SJCRH30 (cell line): ENCODE data around the gene RTF2. TPM values are rescaled to one million over a fixed set of nuclear protein-coding genes. Genes with fewer than 3 reads are reported as not detected.
"Not testable (repeated sequence)": the region's sequence is repeated elsewhere in the genome, so short reads cannot be mapped to it uniquely, and the experiment has no call there.

Experiments
- DNase-seq, 2 experiments: peaks; one replicate each; pipeline ENCODE4 v3.0.0-alpha.2; 2015 to 2020
- H3K27ac ChIP-seq: fragments of 250-450 bp; sonication (Bioruptor Pico); 2 replicates; pipeline ENCODE4 v1.5.1; 2020; ENCODE audit warnings: mild to moderate bottlenecking, moderate library complexity
- H3K27me3 ChIP-seq: fragments of 250-450 bp; sonication (Bioruptor Pico); 2 replicates; pipeline ENCODE4 v1.5.1; 2020; ENCODE audit warnings: mild to moderate bottlenecking, moderate library complexity
- H3K36me3 ChIP-seq: fragments of 250-450 bp; sonication (Bioruptor Pico); 2 replicates; pipeline ENCODE4 v1.5.1; 2020; ENCODE audit warnings: mild to moderate bottlenecking, moderate library complexity
- H3K4me1 ChIP-seq: fragments of 250-450 bp; sonication (Bioruptor Pico); 2 replicates; pipeline ENCODE4 v1.5.1; 2020; ENCODE audit warnings: mild to moderate bottlenecking, moderate library complexity
- H3K4me3 ChIP-seq: fragments of 250-450 bp; sonication (Bioruptor Pico); 2 replicates; pipeline ENCODE4 v1.5.1; 2020; ENCODE audit warnings: mild to moderate bottlenecking, moderate library complexity
- H3K9me3 ChIP-seq: fragments of 250-450 bp; sonication (Bioruptor Pico); replicated peaks from 2 replicates; pipeline ENCODE4 v1.5.1; 2020; ENCODE audit warnings: mild to moderate bottlenecking, moderate library complexity
- total RNA-seq: library from RNA; depleted of rRNA; stranded (reverse); fragments of >200 nt; shearing (Covaris generic); gene quantifications from 2 replicates; pipeline ENCODE4 v1.2.3, GENCODE V29; 2014

RTF2 gene
- total RNA-seq, 1 experiment from 2014 or later, result 199 TPM

DNA sequence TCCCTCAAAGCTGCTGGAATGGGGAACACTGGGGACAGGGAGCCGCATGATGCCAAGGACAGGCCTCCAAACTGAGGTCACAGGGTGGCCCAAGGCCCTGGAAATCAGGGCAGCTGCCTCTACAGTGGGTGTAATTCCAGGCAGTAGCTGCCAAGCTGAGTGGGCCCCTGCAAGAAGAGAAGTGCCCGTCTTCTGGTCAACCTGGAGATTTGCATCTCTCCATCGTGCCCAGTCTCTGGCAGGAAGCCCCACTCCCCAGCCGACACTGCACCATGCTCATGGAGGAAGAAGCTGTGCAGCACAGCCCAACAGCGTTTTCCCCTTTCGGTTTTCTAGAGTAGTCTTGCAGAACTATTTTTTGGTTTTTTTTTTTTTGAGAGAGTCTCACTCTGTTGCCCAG lies 53.9 kb downstream of the RTF2 start:
- no peak overlapping the region for H3K27ac ChIP-seq
- peaks cover 6% of the 10 kb centered on the region; the same call in 1 of the 2 replicates for H3K9me3 ChIP-seq
- H3K4me1 ChIP-seq, result no peaks in the 10 kb centered on the region
- no peaks in the 10 kb centered on the region for H3K27me3 ChIP-seq
- no peak overlapping the region for H3K4me3 ChIP-seq
- no peak for DNase-seq
- H3K36me3 ChIP-seq, result peaks cover 33% of the 10 kb centered on the region

DNA sequence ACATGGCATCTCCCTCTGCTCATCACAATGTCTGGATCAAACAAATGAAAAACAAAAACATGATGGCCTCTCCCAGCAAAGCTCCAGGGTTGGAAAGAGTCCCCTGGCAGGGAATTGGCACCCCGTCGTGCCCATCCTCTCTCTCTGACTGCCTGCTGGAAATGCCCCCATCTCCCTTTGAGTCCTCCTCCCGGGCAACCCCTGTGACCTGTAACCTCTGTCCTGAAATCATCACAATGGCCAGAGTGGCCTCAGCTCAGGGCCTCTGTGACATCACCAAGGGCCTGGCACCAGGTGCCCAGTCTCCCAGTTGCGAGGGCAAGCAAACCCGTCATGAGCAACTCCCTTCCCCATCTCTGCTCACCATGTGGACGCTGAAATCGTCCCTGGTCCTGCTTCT lies 56.0 kb downstream of the RTF2 start, which contains the start of gene FAM209A:
Gene FAM209A, plus strand, starts transcription at position 301 of the 400 bp plus-strand sequence. Its CDS starts 65 bp downstream, at position 366.
- not testable (repeated sequence) for H3K9me3 ChIP-seq, H3K27me3 ChIP-seq, H3K4me3 ChIP-seq, H3K4me1 ChIP-seq, H3K27ac ChIP-seq, DNase-seq
- peaks cover 13% of the 10 kb centered on the region for H3K36me3 ChIP-seq

DNA sequence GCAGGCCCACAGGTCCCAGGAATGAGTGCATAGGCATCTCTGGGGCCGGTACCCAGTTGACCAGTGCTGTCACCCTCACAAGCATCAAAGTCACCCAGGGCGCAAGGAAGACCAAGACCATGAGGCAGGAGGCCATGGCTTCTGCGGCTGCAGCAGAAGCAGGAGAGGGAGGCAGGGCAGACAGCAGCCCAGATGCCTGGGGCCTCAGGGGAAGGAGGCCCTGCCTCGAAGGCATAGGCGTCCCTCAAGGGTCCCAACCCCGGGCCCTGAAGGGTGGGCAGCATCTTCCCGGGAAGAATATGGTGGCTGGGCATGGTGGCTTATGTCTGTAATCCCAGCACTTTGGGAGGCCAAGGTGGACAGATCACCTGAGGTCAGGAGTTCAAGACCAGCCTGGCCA lies 59.1 kb downstream of the RTF2 start:
- Histone ChIP-seq H3K27ac (no peak overlapping the region), H3K4me1 (no peaks in the 10 kb centered on the region), H3K36me3 (no peaks in the 10 kb centered on the region), H3K27me3 (peaks cover 3% of the 10 kb centered on the region; the same call in 1 of the 2 replicates), H3K9me3 (no peaks in the 10 kb centered on the region), H3K4me3 (no peak overlapping the region)
- DNase-seq, result no peak

DNA sequence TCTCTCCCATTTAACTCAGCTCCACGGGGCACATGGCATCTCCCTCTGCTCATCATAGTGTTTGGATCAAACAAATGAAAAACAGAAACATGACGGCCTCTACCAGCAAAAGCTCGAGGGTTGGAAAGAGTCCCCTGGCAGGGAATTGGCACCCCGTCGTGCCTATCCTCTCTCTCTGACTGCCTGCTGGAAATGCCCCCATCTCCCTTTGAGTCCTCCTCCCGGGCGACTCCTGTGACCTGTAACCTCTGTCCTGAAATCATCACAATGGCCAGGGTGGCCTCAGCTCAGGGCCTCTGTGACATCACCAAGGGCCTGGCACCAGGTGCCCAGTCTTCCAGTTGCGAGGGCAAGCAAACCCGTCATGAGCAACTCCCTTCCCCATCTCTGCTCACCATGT lies 64.5 kb downstream of the RTF2 start, which contains the start of gene FAM209B:
Gene FAM209B, plus strand, starts transcription at position 301 of the 400 bp plus-strand sequence. Its CDS starts 96 bp downstream, at position 397.
- H3K27me3 ChIP-seq, H3K9me3 ChIP-seq, H3K4me3 ChIP-seq, H3K36me3 ChIP-seq, H3K4me1 ChIP-seq, H3K27ac ChIP-seq, DNase-seq: not testable (repeated sequence)

DNA sequence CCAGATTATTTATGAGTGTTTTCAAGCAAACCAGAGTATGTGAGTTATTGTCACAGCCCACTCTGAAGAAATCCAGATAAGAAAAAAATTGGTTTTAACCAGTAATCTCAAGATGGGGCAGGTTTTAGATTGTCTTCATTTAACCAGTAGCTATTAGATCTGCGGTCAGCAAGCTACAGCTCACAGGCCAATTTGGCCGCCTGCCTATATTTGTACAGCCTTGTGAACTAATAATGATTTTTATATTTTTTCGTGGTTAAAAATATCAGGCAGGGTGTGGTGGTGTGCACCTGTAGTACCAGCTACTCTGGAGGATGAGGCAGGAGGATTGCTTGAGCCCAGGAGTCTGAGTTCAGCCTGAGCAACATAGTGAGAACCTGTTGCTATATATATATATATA lies 69.6 kb downstream of the RTF2 start:
- no peaks in the 10 kb centered on the region for H3K36me3 ChIP-seq
- H3K4me3 ChIP-seq, result no peak overlapping the region
- no peak overlapping the region for H3K27ac ChIP-seq
- no peaks in the 10 kb centered on the region for H3K4me1 ChIP-seq
- peaks cover 6% of the 10 kb centered on the region; the same call in 1 of the 2 replicates for H3K27me3 ChIP-seq
- no peak for DNase-seq
- H3K9me3 ChIP-seq, result no peaks in the 10 kb centered on the region

DNA sequence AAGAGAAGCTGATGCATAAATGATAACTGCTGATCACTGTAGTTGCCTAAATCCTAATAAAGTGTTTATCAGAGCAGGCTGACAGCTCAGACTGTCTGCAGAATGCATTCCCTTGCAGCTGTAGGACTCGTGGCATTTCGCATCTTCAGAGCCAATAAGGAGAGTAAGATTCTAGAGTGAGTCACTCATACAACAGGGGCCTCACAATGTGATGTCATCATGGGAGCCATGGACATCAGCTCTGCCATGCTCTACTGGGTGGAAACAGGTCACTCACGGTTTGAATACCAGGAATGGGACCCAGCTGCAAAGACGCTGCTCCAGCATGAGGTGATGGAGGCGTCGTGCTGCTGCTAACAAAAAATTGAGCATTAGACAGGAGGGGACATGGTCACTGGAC lies 72.0 kb downstream of the RTF2 start:
- no peaks in the 10 kb centered on the region for H3K4me1 ChIP-seq
- no peaks in the 10 kb centered on the region for H3K9me3 ChIP-seq
- DNase-seq, result peak in 1 of 2 experiments; percentile 33
- H3K27me3 ChIP-seq, result peaks cover 9% of the 10 kb centered on the region; the same call in 1 of the 2 replicates
- H3K36me3 ChIP-seq, result no peaks in the 10 kb centered on the region
- no peak overlapping the region for H3K4me3 ChIP-seq
- no peak overlapping the region for H3K27ac ChIP-seq

GRCh38 chr20:56542489-56543030 lies 74.1 kb downstream of the RTF2 start:
- Histone ChIP-seq H3K27me3 (peaks cover 9% of the 10 kb centered on the region; the same call in 1 of the 2 replicates), H3K9me3 (no peaks in the 10 kb centered on the region), H3K4me1 (no peaks in the 10 kb centered on the region), H3K4me3 (no peak overlapping the region), H3K36me3 (no peaks in the 10 kb centered on the region), H3K27ac (no peak overlapping the region)
- DNase-seq, result no peak

GRCh38 chr20:56551571-56551970 lies 83.1 kb downstream of the RTF2 start:
- Histone ChIP-seq H3K4me3 (no peak overlapping the region), H3K27ac (no peak overlapping the region), H3K36me3 (no peaks in the 10 kb centered on the region), H3K9me3 (no peaks in the 10 kb centered on the region), H3K4me1 (peaks cover 9% of the 10 kb centered on the region), H3K27me3 (peaks cover 30% of the 10 kb centered on the region)
- DNase-seq, result no peak

GRCh38 chr20:56552911-56553629 lies 84.6 kb downstream of the RTF2 start:
- Histone ChIP-seq H3K27me3 (peaks cover 37% of the 10 kb centered on the region), H3K4me3 (no peak overlapping the region), H3K36me3 (no peaks in the 10 kb centered on the region), H3K4me1 (peaks cover 9% of the 10 kb centered on the region), H3K9me3 (no peaks in the 10 kb centered on the region), H3K27ac (no peak overlapping the region)
- no peak for DNase-seq

- DNase-seq, result peak; percentile 77 to 82
- Histone ChIP-seq H3K27me3 (peaks cover 47% of the 10 kb centered on the region), H3K36me3 (no peaks in the 10 kb centered on the region), H3K4me1 (peaks cover 9% of the 10 kb centered on the region), H3K9me3 (no peaks in the 10 kb centered on the region), H3K4me3 (no peak overlapping the region), H3K27ac (no peak overlapping the region)
Measured at GRCh38 chr20:56554869-56555268, 86.4 kb downstream of the RTF2 start.

GRCh38 chr20:56558968-56559367 lies 90.5 kb downstream of the RTF2 start:
- Histone ChIP-seq H3K27ac (no peak overlapping the region), H3K9me3 (0 out of 2 replicates have a peak, but pooled peaks cover 4% of the 10 kb centered on the region), H3K4me1 (peaks cover 9% of the 10 kb centered on the region), H3K27me3 (peaks cover 36% of the 10 kb centered on the region), H3K36me3 (no peaks in the 10 kb centered on the region), H3K4me3 (no peak overlapping the region)
- no peak for DNase-seq

DNA sequence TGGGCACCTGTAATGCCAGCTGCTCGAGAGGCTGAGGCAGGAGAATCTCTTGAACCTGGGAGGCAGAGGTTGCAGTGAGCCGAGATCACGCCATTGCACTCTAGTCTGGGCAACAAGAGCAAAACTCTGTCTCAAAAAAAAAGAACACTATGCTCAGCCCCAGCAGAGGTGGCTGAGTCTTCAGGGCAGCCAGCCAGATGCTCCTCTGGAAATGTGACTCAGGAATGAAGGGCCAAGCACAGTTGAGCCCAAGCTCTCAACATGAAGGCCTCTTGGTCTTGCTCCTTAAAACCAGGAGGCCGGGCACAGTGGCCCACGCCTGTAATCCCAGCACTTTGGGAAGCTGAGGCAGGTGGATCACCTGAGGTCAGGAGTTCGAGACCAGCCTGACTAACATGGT lies 96.1 kb downstream of the RTF2 start:
- H3K27me3 ChIP-seq, result peaks cover 16% of the 10 kb centered on the region
- H3K36me3 ChIP-seq, H3K9me3 ChIP-seq, H3K4me3 ChIP-seq, H3K27ac ChIP-seq, DNase-seq, H3K4me1 ChIP-seq: not testable (repeated sequence)

DNA sequence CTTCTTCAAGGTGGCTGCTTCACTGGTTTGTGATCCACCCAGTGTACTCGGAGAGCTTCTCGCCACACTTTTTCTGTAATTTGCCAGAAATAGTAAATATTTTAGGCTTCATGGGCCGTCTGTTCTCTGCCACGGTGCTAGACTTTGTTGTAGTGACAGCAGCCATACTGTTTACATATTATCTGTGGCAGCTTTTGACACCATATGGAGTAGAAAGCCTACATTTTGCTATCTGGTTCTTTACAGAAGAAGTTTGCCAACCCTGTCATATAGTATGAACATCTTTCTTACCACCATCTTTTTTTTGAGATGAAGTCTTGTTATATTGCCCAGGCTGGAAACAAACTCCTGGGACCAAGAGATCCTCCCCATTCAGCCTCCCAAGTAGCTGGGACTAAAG lies 97.1 kb downstream of the RTF2 start:
- no peaks in the 10 kb centered on the region for H3K36me3 ChIP-seq
- no peak overlapping the region for H3K4me3 ChIP-seq
- peaks cover 4% of the 10 kb centered on the region; the same call in 1 of the 2 replicates for H3K9me3 ChIP-seq
- peaks cover 16% of the 10 kb centered on the region for H3K27me3 ChIP-seq
- no peak for DNase-seq
- peaks cover 6% of the 10 kb centered on the region; the same call in 1 of the 2 replicates for H3K4me1 ChIP-seq
- H3K27ac ChIP-seq, result no peak overlapping the region

GRCh38 chr20:56566621-56567020 lies 98.2 kb downstream of the RTF2 start:
- Histone ChIP-seq H3K9me3 (peaks cover under 1% of the 10 kb centered on the region; the same call in 1 of the 2 replicates), H3K27me3 (peaks cover 16% of the 10 kb centered on the region), H3K4me1 (peaks cover 6% of the 10 kb centered on the region; the same call in 1 of the 2 replicates), H3K4me3 (no peak overlapping the region), H3K36me3 (no peaks in the 10 kb centered on the region), H3K27ac (no peak overlapping the region)
- DNase-seq, result peak; percentile 38 to 73
